PC-3 (cell line): ENCODE data around the gene HDHD3. TPM values are rescaled to one million over a fixed set of nuclear protein-coding genes. Genes with fewer than 3 reads are reported as not detected.
A peak's percentile ranks its signal among the peaks of the same experiment; 100 is the strongest.

ENCODE experiments used
- ATAC-seq: fragments of 200-7000 bp; cut with Tn5 transposase; 2 replicates; pipeline ENCODE4 v1.9.1; 2020; ENCODE audit warnings: mild to moderate bottlenecking, moderate library complexity
- BruUV-seq: library from RNA; stranded (reverse); fragments of 400-500 nt; replicated peaks from 2 replicates; lab custom pipeline; 2021; lab: Mats Ljungman, UMichigan
- CTCF ChIA-PET: fragments of 300-600 bp; sonication (Branson Sonifier 250); formaldehyde crosslinking; loops from one replicate; lab custom pipeline; 2022; ENCODE audit warnings: antibody characterized with exemption; lab: Charles Lee
- POLR2A ChIA-PET: fragments of 300-600 bp; sonication (Branson Sonifier 250); formaldehyde crosslinking; loops from one replicate; lab custom pipeline; 2022; ENCODE audit warnings: antibody characterized with exemption; ENCODE audit not compliant: unreplicated experiment; lab: Charles Lee
- DNase-seq: peaks from one replicate; pipeline ENCODE4 v3.0.0-alpha.2; 2015
- H2AFZ ChIP-seq: fragments of 300-600 bp; sonication (generic); 2 replicates; pipeline ENCODE4 v1.6.0; 2016; ENCODE audit warnings: antibody characterized with exemption, low read length
- H3F3A ChIP-seq: fragments of 300-600 bp; sonication (generic); one replicate; pipeline ENCODE4 v1.6.0; 2017; ENCODE audit warnings: antibody characterized with exemption, low read length, control low read depth, mild to moderate bottlenecking; ENCODE audit not compliant: unreplicated experiment
- H3K27ac ChIP-seq: fragments of 300-600 bp; sonication (generic); 2 replicates; pipeline ENCODE4 v1.5.1; 2016; ENCODE audit warnings: mild to moderate bottlenecking, low read length
- H3K27me3 ChIP-seq: fragments of 300-600 bp; sonication (generic); 2 replicates; pipeline ENCODE4 v1.6.1; 2016; ENCODE audit warnings: low read length, mixed read lengths
- H3K36me3 ChIP-seq: fragments of 300-600 bp; sonication (generic); 2 replicates; pipeline ENCODE4 v1.6.1; 2016; ENCODE audit warnings: low read depth, mixed run types, low read length, mixed read lengths
- H3K4me1 ChIP-seq: fragments of 300-600 bp; sonication (generic); 2 replicates; pipeline ENCODE4 v1.5.1; 2016; ENCODE audit warnings: low read length; ENCODE audit not compliant: insufficient read depth
- H3K4me2 ChIP-seq: fragments of 300-600 bp; sonication (generic); 2 replicates; pipeline ENCODE4 v1.6.0; 2016; ENCODE audit warnings: low read length
- H3K4me3 ChIP-seq: fragments of 300-600 bp; sonication (generic); 2 replicates; pipeline ENCODE4 v1.5.1; 2016; ENCODE audit warnings: mild to moderate bottlenecking, low read length, mixed read lengths
- H3K79me2 ChIP-seq: fragments of 300-600 bp; sonication (generic); 2 replicates; pipeline ENCODE4 v1.6.1; 2017; ENCODE audit warnings: low read length, mixed read lengths
- H3K9ac ChIP-seq: fragments of 300-600 bp; sonication (generic); 2 replicates; pipeline ENCODE4 v1.6.0; 2016; ENCODE audit warnings: mild to moderate bottlenecking, low read length
- H3K9me2 ChIP-seq: fragments of 300-600 bp; sonication (generic); replicated peaks from 2 replicates; pipeline ENCODE4 v1.6.1; 2016; ENCODE audit warnings: mixed run types, low read length, mixed read lengths
- H3K9me3 ChIP-seq: fragments of 300-600 bp; sonication (generic); 2 replicates; pipeline ENCODE4 v1.6.1; 2016; ENCODE audit warnings: low read length, mixed read lengths
- H4K20me1 ChIP-seq: fragments of 300-600 bp; sonication (generic); 2 replicates; pipeline ENCODE4 v1.6.1; 2016; ENCODE audit warnings: low read length, mixed read lengths
- CTCF ChIP-seq: fragments of 300-600 bp; sonication (generic); conservative IDR thresholded peaks from 2 replicates; pipeline ENCODE4 v1.5.1; 2017; ENCODE audit warnings: antibody characterized with exemption, low read depth, mild to moderate bottlenecking, low read length
- EZH2 ChIP-seq: fragments of 300-600 bp; sonication (generic); IDR thresholded peaks from one replicate; pipeline ENCODE4 v1.6.1; 2017; ENCODE audit warnings: antibody characterized with exemption, mild to moderate bottlenecking, low read length; ENCODE audit not compliant: unreplicated experiment
- EZH2phosphoT487 ChIP-seq: fragments of 300-600 bp; sonication (generic); IDR thresholded peaks from 2 replicates; pipeline ENCODE4 v1.6.1; 2018; ENCODE audit warnings: mild to moderate bottlenecking, antibody characterized with exemption, low read length, borderline replicate concordance
- intact Hi-C: fragments of 100-400 bp; cut with micrococcal nuclease; formaldehyde crosslinking; loops from 2 replicates; pipeline ENCODE4 v1.9.0; 2023
- total RNA-seq: library from RNA; depleted of rRNA; stranded (reverse); fragments of >200 nt; gene quantifications from 2 replicates; pipeline ENCODE4 v1.2.3, GENCODE V29; 2014

The HDHD3 gene
- total RNA-seq, 1 experiment from 2014 or later = 17.8 TPM

- ChIA-PET POLR2A (interaction anchor here (0.6 kb wide), 1 partner anchor 181 kb away, joined by 5 read pairs; no protein-coding TSS in a partner anchor), CTCF (interaction anchor here (0.7 kb wide), 1 partner anchor 127 kb away, joined by 3 read pairs; no protein-coding TSS in a partner anchor)
- Histone ChIP-seq H3F3A (no peaks in the 10 kb centered on the region), H3K9me2 (no peaks in the 10 kb centered on the region), H3K36me3 (no peaks in the 10 kb centered on the region), H3K9ac (peak within 1 kb of the TSS; percentile 71), H3K4me3 (peak within 1 kb of the TSS; percentile 94), H2AFZ (peak within 1 kb of the TSS; percentile 96), H3K27ac (no peak within 1 kb of the TSS), H3K9me3 (no peaks in the 10 kb centered on the region), H3K4me2 (peak within 1 kb of the TSS; percentile 81), H4K20me1 (no peaks in the 10 kb centered on the region), H3K4me1 (peaks cover 21% of the 10 kb centered on the region), H3K79me2 (peaks cover 8% of the 10 kb centered on the region), H3K27me3 (no peaks in the 10 kb centered on the region)
- peak; percentile 97 for DNase-seq
- BruUV-seq = no TSS peak
- intact Hi-C loops = loop anchor here (1.0 to 2.0 kb wide), 2 partner anchors 60 to 127 kb away; partner anchors contain the start of gene WDR31
- no peak for TF ChIP-seq EZH2phosphoT487
- TF ChIP-seq EZH2 = no peak
- TF ChIP-seq CTCF = peak; percentile 83
- peak; percentile 94 for ATAC-seq
Observed at GRCh38 chr9:113401027-113401792, 24.4 kb upstream of the HDHD3 start, which contains the start of gene ALAD. ALAD (minus strand) TSS chr9:113401284; CDS start chr9:113393559, 7,725 bp downstream.

- ATAC-seq = no peak
- no peak overlapping the region for H3K9ac ChIP-seq
- H3K27me3 ChIP-seq = no peaks in the 10 kb centered on the region
- no peak overlapping the region for H2AFZ ChIP-seq
- H3K4me3 ChIP-seq = peak overlapping the region; percentile 94; the same call in 1 of the 2 replicates
- H3K4me1 ChIP-seq = peaks cover 21% of the 10 kb centered on the region
- H3K27ac ChIP-seq = no peak overlapping the region
- no peak for DNase-seq
- TF ChIP-seq EZH2phosphoT487 (no peak), CTCF (no peak), EZH2 (no peak)
- H3K4me2 ChIP-seq = peak overlapping the region; percentile 81
- H3K79me2 ChIP-seq = peaks cover 8% of the 10 kb centered on the region
- no peaks in the 10 kb centered on the region for H4K20me1 ChIP-seq
- no peaks in the 10 kb centered on the region for H3F3A ChIP-seq
- CTCF ChIA-PET = no interaction called here
- no TSS peak for BruUV-seq
- H3K9me3 ChIP-seq = no peaks in the 10 kb centered on the region
- intact Hi-C loops = loop anchor here (2.0 kb wide), 1 partner anchor 59 kb away; the partner anchor contains the start of gene WDR31
- H3K9me2 ChIP-seq = no peaks in the 10 kb centered on the region
- H3K36me3 ChIP-seq = no peaks in the 10 kb centered on the region
- POLR2A ChIA-PET = no interaction called here
Observed at GRCh38 chr9:113399646-113400200, 22.9 kb upstream of the HDHD3 start.
